GM18868 (cell line): ENCODE results near the gene HSD17B7.
"Not testable (repeated sequence)": the region's sequence is repeated elsewhere in the genome, so short reads cannot be mapped to it uniquely, and the experiment has no call there.

Experiments used
- ATAC-seq: cut with Tn5 transposase; IDR thresholded peaks from one replicate; pipeline ENCODE4 v1.9.1; 2021; ENCODE audit warnings: mild to moderate bottlenecking, moderate library complexity; ENCODE audit not compliant: unreplicated experiment

The HSD17B7 gene

GRCh38 chr1:162799995-162800830 is 9.7 kb downstream of the HSD17B7 start:
- ATAC-seq: not testable (repeated sequence)

- ATAC-seq: not testable (repeated sequence)
Measured at GRCh38 chr1:162807503-162807902, 17.0 kb downstream of the HSD17B7 start.

- ATAC-seq: not testable (repeated sequence)
Measured at GRCh38 chr1:162812357-162812756, 21.9 kb downstream of the HSD17B7 start.

GRCh38 chr1:162818136-162818535 is 27.6 kb downstream of the HSD17B7 start:
- ATAC-seq: not testable (repeated sequence)

- ATAC-seq: not testable (repeated sequence)
Measured at GRCh38 chr1:162818666-162819065, 28.2 kb downstream of the HSD17B7 start.

- ATAC-seq: peak; percentile 47
Measured at GRCh38 chr1:162822391-162823200, 32.1 kb downstream of the HSD17B7 start.

GRCh38 chr1:162823231-162823630 is 32.7 kb downstream of the HSD17B7 start:
- ATAC-seq: no peak

- no peak for ATAC-seq
Measured at GRCh38 chr1:162823771-162824525, 33.4 kb downstream of the HSD17B7 start.

- ATAC-seq: no peak
Measured at GRCh38 chr1:162829268-162829667, 38.8 kb downstream of the HSD17B7 start.

- ATAC-seq: no peak
Measured at GRCh38 chr1:162832470-162832869, 42.0 kb downstream of the HSD17B7 start.

- peak; percentile 94 for ATAC-seq
Measured at GRCh38 chr1:162835157-162835899, 44.8 kb downstream of the HSD17B7 start.

- ATAC-seq: no peak
Measured at GRCh38 chr1:162838863-162839262, 48.4 kb downstream of the HSD17B7 start.

- ATAC-seq: no peak
Measured at GRCh38 chr1:162840250-162840839, 49.8 kb downstream of the HSD17B7 start.

- no peak for ATAC-seq
Measured at GRCh38 chr1:162844153-162844552, 53.7 kb downstream of the HSD17B7 start.

GRCh38 chr1:162846256-162847212 is 56.0 kb downstream of the HSD17B7 start:
- ATAC-seq: no peak

- ATAC-seq: peak; percentile 81
Measured at GRCh38 chr1:162847839-162848453, 57.4 kb downstream of the HSD17B7 start.

GRCh38 chr1:162849711-162850110 is 59.2 kb downstream of the HSD17B7 start:
- ATAC-seq: no peak

GRCh38 chr1:162851341-162851740 is 60.8 kb downstream of the HSD17B7 start:
- no peak for ATAC-seq
